ENCODE data around the gene PLN. TPM values are rescaled to one million over a fixed set of nuclear protein-coding genes. Genes with fewer than 3 reads are reported as not detected.

Gene PLN
- total and polyA plus RNA-seq, 4 donors: 1.6 to 12.3 (median 6.7) TPM

GRCh38 chr6:118567974-118568373 is 19.9 kb downstream of the PLN start:
- Histone ChIP-seq H3K36me3 (ENCODE audit: control insufficient read depth in 4 of 4, insufficient read depth in 4 of 4, low read length in 4 of 4) (peaks cover 0 to 5% (median 2%) of the 10 kb centered on the region in 4 donors), H3K4me3 (no peak overlapping the region), H3K9me3 (ENCODE audit: control insufficient read depth in 4 of 4, insufficient read depth in 3 of 4, low read length in 3 of 4) (no peaks in the 10 kb centered on the region), H3K9ac (ENCODE audit: insufficient read depth in 1 of 2, low read length in 2 of 2) (no peak overlapping the region), H3K27me3 (ENCODE audit: control insufficient read depth in 3 of 3, insufficient read depth in 3 of 3, low read length in 2 of 3) (no peaks in the 10 kb centered on the region), H3K27ac (ENCODE audit: low read depth in 1 of 2, low read length in 1 of 2) (no peak overlapping the region), H3K4me1 (ENCODE audit: control insufficient read depth in 5 of 5, insufficient read depth in 5 of 5, low read length in 5 of 5) (no peaks in the 10 kb centered on the region)
- DNase-seq (no peak), ATAC-seq (ENCODE audit: insufficient read depth, low FRiP score) (no peak)
- TF ChIP-seq, protein P1, sequence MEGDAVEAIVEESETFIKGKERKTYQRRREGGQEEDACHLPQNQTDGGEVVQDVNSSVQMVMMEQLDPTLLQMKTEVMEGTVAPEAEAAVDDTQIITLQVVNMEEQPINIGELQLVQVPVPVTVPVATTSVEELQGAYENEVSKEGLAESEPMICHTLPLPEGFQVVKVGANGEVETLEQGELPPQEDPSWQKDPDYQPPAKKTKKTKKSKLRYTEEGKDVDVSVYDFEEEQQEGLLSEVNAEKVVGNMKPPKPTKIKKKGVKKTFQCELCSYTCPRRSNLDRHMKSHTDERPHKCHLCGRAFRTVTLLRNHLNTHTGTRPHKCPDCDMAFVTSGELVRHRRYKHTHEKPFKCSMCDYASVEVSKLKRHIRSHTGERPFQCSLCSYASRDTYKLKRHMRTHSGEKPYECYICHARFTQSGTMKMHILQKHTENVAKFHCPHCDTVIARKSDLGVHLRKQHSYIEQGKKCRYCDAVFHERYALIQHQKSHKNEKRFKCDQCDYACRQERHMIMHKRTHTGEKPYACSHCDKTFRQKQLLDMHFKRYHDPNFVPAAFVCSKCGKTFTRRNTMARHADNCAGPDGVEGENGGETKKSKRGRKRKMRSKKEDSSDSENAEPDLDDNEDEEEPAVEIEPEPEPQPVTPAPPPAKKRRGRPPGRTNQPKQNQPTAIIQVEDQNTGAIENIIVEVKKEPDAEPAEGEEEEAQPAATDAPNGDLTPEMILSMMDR (IDR thresholded peaks at IDR 0.05; ENCODE audit: control extremely low read depth, extremely low read depth): no peak
- 90 to 91% methylated on average over 3 of the region's 3 CpGs for WGBS, 2 donors

- H3K27me3 ChIP-seq (ENCODE audit: control insufficient read depth in 3 of 3, insufficient read depth in 3 of 3, low read length in 2 of 3): no peaks in the 10 kb centered on the region
- 98 to 99% methylated on average over 1 of the region's 1 CpG for WGBS, 2 donors
- H3K4me1 ChIP-seq (ENCODE audit: control insufficient read depth in 5 of 5, insufficient read depth in 5 of 5, low read length in 5 of 5): no peaks in the 10 kb centered on the region
- DNase-seq (no peak), ATAC-seq (ENCODE audit: insufficient read depth, low FRiP score) (no peak)
- no peak overlapping the region for H3K4me3 ChIP-seq
- no peak overlapping the region for H3K9ac ChIP-seq (ENCODE audit: insufficient read depth in 1 of 2, low read length in 2 of 2)
- TF ChIP-seq, protein P1 (IDR thresholded peaks at IDR 0.05; ENCODE audit: control extremely low read depth, extremely low read depth): no peak
- H3K9me3 ChIP-seq (ENCODE audit: control insufficient read depth in 4 of 4, insufficient read depth in 3 of 4, low read length in 3 of 4): peaks cover under 1 to 7% (median 4%) of the 10 kb centered on the region in 4 donors
- peaks cover 0 to 6% (median 5%) of the 10 kb centered on the region in 4 donors for H3K36me3 ChIP-seq (ENCODE audit: control insufficient read depth in 4 of 4, insufficient read depth in 4 of 4, low read length in 4 of 4)
- H3K27ac ChIP-seq (ENCODE audit: low read depth in 1 of 2, low read length in 1 of 2): no peak overlapping the region
Measured at GRCh38 chr6:118569498-118569897, 21.4 kb downstream of the PLN start.

GRCh38 chr6:118571121-118571520 is 23.0 kb downstream of the PLN start:
- ATAC-seq (ENCODE audit: insufficient read depth, low FRiP score) (no peak), DNase-seq (no peak)
- Histone ChIP-seq H3K36me3 (ENCODE audit: control insufficient read depth in 4 of 4, insufficient read depth in 4 of 4, low read length in 4 of 4) (peaks cover 3 to 19% (median 6%) of the 10 kb centered on the region in 4 donors), H3K9me3 (ENCODE audit: control insufficient read depth in 4 of 4, insufficient read depth in 3 of 4, low read length in 3 of 4) (peaks cover 5 to 19% (median 8%) of the 10 kb centered on the region in 4 donors), H3K4me1 (ENCODE audit: control insufficient read depth in 5 of 5, insufficient read depth in 5 of 5, low read length in 5 of 5) (no peaks in the 10 kb centered on the region), H3K9ac (ENCODE audit: insufficient read depth in 1 of 2, low read length in 2 of 2) (no peak overlapping the region), H3K27ac (ENCODE audit: low read depth in 1 of 2, low read length in 1 of 2) (no peak overlapping the region), H3K27me3 (ENCODE audit: control insufficient read depth in 3 of 3, insufficient read depth in 3 of 3, low read length in 2 of 3) (no peaks in the 10 kb centered on the region), H3K4me3 (no peak overlapping the region)
- 94 to 96% methylated on average over 2 of the region's 2 CpGs for WGBS, 2 donors
- TF ChIP-seq, protein P1 (IDR thresholded peaks at IDR 0.05; ENCODE audit: control extremely low read depth, extremely low read depth): no peak

Measured in lung (tissue), 12 donors.